HEK293 (cell line): ENCODE measurements around the gene TMCO5A.

ENCODE experiments used
- BCL11A ChIP-seq: fragments of 450-650 bp; formaldehyde crosslinking; IDR thresholded peaks from 2 replicates; pipeline ENCODE4 v1.5.1; 2016; ENCODE audit warnings: low read depth, missing biosample characterization, missing genetic modification characterization
- IKZF3 ChIP-seq: fragments of 450-650 bp; IDR thresholded peaks from 2 replicates; pipeline ENCODE4 v1.5.0; 2018; ENCODE audit warnings: missing biosample characterization, mild to moderate bottlenecking, missing genetic modification characterization, moderate library complexity
- KLF1 ChIP-seq: fragments of 450-650 bp; formaldehyde crosslinking; IDR thresholded peaks from 2 replicates; pipeline ENCODE4 v1.5.1; 2016; ENCODE audit warnings: missing biosample characterization, missing genetic modification characterization
- PATZ1 ChIP-seq: fragments of 450-650 bp; formaldehyde crosslinking; IDR thresholded peaks from 2 replicates; pipeline ENCODE4 v1.5.1; 2016; ENCODE audit warnings: missing biosample characterization, missing genetic modification characterization
- TCF7L2 ChIP-seq: IDR thresholded peaks from 2 replicates; pipeline ENCODE4 v1.6.1; 2011; ENCODE audit warnings: low read depth, mild to moderate bottlenecking, inconsistent platforms, low read length, moderate library complexity, borderline replicate concordance
- YY1 ChIP-seq: fragments of 450-650 bp; formaldehyde crosslinking; IDR thresholded peaks from 2 replicates; pipeline ENCODE4 v1.5.1; 2018; ENCODE audit warnings: missing biosample characterization, missing genetic modification characterization
- ZBTB21 ChIP-seq: fragments of 450-650 bp; formaldehyde crosslinking; IDR thresholded peaks from 2 replicates; pipeline ENCODE4 v1.5.1; 2017; ENCODE audit warnings: missing biosample characterization, missing genetic modification characterization
- ZNF521 ChIP-seq: fragments of 450-650 bp; formaldehyde crosslinking; IDR thresholded peaks from 2 replicates; pipeline ENCODE4 v1.5.1; 2017; ENCODE audit warnings: missing biosample characterization, mild to moderate bottlenecking, missing genetic modification characterization
- ZNF768 ChIP-seq: fragments of 450-650 bp; formaldehyde crosslinking; IDR thresholded peaks from 2 replicates; pipeline ENCODE4 v1.5.1; 2018; ENCODE audit warnings: missing biosample characterization, mild to moderate bottlenecking, missing genetic modification characterization
- ZNF792 ChIP-seq: fragments of 450-650 bp; formaldehyde crosslinking; IDR thresholded peaks from 2 replicates; pipeline ENCODE4 v1.5.1; 2016; ENCODE audit warnings: missing biosample characterization, missing genetic modification characterization
- ZNF843 ChIP-seq: fragments of 450-650 bp; formaldehyde crosslinking; IDR thresholded peaks from 2 replicates; pipeline ENCODE4 v1.5.1; 2016; ENCODE audit warnings: missing biosample characterization, missing genetic modification characterization
- TF ChIP-seq, protein P1 (sequence below): fragments of 450-650 bp; formaldehyde crosslinking; IDR thresholded peaks from 2 replicates; pipeline ENCODE4 v1.5.1; 2016; ENCODE audit warnings: missing biosample characterization, missing genetic modification characterization
- TF ChIP-seq, protein P2 (sequence below): fragments of 450-650 bp; formaldehyde crosslinking; IDR thresholded peaks from 2 replicates; pipeline ENCODE4 v1.5.1; 2016; ENCODE audit warnings: missing biosample characterization, missing genetic modification characterization

- no peak for TF ChIP-seq TCF7L2
- TF ChIP-seq KLF1 (tag by site-specific recombination): no peak
- TF ChIP-seq BCL11A (tag by site-specific recombination): no peak
- TF ChIP-seq ZNF792 (tag by site-specific recombination): no peak
- no peak for TF ChIP-seq YY1
- TF ChIP-seq, protein P1, sequence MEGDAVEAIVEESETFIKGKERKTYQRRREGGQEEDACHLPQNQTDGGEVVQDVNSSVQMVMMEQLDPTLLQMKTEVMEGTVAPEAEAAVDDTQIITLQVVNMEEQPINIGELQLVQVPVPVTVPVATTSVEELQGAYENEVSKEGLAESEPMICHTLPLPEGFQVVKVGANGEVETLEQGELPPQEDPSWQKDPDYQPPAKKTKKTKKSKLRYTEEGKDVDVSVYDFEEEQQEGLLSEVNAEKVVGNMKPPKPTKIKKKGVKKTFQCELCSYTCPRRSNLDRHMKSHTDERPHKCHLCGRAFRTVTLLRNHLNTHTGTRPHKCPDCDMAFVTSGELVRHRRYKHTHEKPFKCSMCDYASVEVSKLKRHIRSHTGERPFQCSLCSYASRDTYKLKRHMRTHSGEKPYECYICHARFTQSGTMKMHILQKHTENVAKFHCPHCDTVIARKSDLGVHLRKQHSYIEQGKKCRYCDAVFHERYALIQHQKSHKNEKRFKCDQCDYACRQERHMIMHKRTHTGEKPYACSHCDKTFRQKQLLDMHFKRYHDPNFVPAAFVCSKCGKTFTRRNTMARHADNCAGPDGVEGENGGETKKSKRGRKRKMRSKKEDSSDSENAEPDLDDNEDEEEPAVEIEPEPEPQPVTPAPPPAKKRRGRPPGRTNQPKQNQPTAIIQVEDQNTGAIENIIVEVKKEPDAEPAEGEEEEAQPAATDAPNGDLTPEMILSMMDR (tag by site-specific recombination): no peak
- TF ChIP-seq IKZF3 (tag by site-specific recombination): no peak
- no peak for TF ChIP-seq PATZ1 (tag by site-specific recombination)
- TF ChIP-seq ZNF521 (tag by site-specific recombination): no peak
- TF ChIP-seq, protein P2, sequence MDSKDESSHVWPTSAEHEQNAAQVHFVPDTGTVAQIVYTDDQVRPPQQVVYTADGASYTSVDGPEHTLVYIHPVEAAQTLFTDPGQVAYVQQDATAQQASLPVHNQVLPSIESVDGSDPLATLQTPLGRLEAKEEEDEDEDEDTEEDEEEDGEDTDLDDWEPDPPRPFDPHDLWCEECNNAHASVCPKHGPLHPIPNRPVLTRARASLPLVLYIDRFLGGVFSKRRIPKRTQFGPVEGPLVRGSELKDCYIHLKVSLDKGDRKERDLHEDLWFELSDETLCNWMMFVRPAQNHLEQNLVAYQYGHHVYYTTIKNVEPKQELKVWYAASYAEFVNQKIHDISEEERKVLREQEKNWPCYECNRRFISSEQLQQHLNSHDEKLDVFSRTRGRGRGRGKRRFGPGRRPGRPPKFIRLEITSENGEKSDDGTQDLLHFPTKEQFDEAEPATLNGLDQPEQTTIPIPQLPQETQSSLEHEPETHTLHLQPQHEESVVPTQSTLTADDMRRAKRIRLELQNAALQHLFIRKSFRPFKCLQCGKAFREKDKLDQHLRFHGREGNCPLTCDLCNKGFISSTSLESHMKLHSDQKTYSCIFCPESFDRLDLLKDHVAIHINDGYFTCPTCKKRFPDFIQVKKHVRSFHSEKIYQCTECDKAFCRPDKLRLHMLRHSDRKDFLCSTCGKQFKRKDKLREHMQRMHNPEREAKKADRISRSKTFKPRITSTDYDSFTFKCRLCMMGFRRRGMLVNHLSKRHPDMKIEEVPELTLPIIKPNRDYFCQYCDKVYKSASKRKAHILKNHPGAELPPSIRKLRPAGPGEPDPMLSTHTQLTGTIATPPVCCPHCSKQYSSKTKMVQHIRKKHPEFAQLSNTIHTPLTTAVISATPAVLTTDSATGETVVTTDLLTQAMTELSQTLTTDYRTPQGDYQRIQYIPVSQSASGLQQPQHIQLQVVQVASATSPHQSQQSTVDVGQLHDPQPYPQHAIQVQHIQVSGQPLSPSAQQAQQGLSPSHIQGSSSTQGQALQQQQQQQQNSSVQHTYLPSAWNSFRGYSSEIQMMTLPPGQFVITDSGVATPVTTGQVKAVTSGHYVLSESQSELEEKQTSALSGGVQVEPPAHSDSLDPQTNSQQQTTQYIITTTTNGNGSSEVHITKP (tag by site-specific recombination): no peak
- no peak for TF ChIP-seq ZNF843 (tag by site-specific recombination)
- no peak for TF ChIP-seq ZBTB21 (tag by site-specific recombination)
- no peak for TF ChIP-seq ZNF768 (tag by site-specific recombination)
These were observed 6.4 kb downstream of the TMCO5A start for GRCh38 chr15:37940876-37941275.
